Measurements from ENCODE around the gene MLN.

- TF ChIP-seq CTCF (IDR thresholded peaks at IDR 0.05; ENCODE audit: poor library complexity) (no peak), EZH2 (IDR thresholded peaks at IDR 0.05; ENCODE audit: borderline replicate concordance) (no peak), EZH2phosphoT487 (IDR thresholded peaks at IDR 0.05; ENCODE audit: low read depth, severe bottlenecking, unreplicated experiment) (no peak)
Measured at GRCh38 chr6:33745548-33745947, 58.3 kb downstream of the MLN start.
